Activated CD4-positive, CD25-positive, alpha-beta regulatory T cell treated with anti-CD3 and anti-CD28 coated beads, Interleukin-2, amount 50 U/mL, for 72 hours (primary cell): ENCODE data around the gene CCKAR.

Experiments used
- DNase-seq: peaks from one replicate; pipeline ENCODE4 v3.0.0; 2021

CCKAR gene

GRCh38 chr4:26458157-26458561 is 32.1 kb downstream of the CCKAR start:
- no peak for DNase-seq

- DNase-seq = no peak
Measured at GRCh38 chr4:26457412-26457811, 32.9 kb downstream of the CCKAR start.

- no peak for DNase-seq
Measured at GRCh38 chr4:26455571-26455970, 34.7 kb downstream of the CCKAR start.

GRCh38 chr4:26454961-26455360 is 35.3 kb downstream of the CCKAR start:
- no peak for DNase-seq

GRCh38 chr4:26452565-26453531 is 37.4 kb downstream of the CCKAR start:
- DNase-seq = no peak

- DNase-seq = no peak
Measured at GRCh38 chr4:26451597-26451996, 38.7 kb downstream of the CCKAR start.

- no peak for DNase-seq
Measured at GRCh38 chr4:26450418-26450817, 39.9 kb downstream of the CCKAR start.

GRCh38 chr4:26447378-26447777 is 42.9 kb downstream of the CCKAR start:
- no peak for DNase-seq

GRCh38 chr4:26441771-26442170 is 48.5 kb downstream of the CCKAR start:
- DNase-seq = no peak

GRCh38 chr4:26441102-26441501 is 49.2 kb downstream of the CCKAR start:
- no peak for DNase-seq

GRCh38 chr4:26434030-26434639 is 56.1 kb downstream of the CCKAR start:
- no peak for DNase-seq

GRCh38 chr4:26433556-26433955 is 56.7 kb downstream of the CCKAR start:
- DNase-seq = no peak

GRCh38 chr4:26432419-26432818 is 57.9 kb downstream of the CCKAR start:
- DNase-seq = no peak

- DNase-seq = no peak
Measured at GRCh38 chr4:26431461-26432180, 58.7 kb downstream of the CCKAR start.
